HG02623 (cell line): Measurements from ENCODE around the gene PCDHA3.
"Not testable (repeated sequence)": the region's sequence is repeated elsewhere in the genome, so short reads cannot be mapped to it uniquely, and the experiment has no call there.

Experiments
- ATAC-seq: cut with Tn5 transposase; IDR thresholded peaks from one replicate; pipeline ENCODE4 v1.9.1; 2021; ENCODE audit warnings: moderate library complexity; ENCODE audit not compliant: unreplicated experiment

Gene PCDHA3

DNA sequence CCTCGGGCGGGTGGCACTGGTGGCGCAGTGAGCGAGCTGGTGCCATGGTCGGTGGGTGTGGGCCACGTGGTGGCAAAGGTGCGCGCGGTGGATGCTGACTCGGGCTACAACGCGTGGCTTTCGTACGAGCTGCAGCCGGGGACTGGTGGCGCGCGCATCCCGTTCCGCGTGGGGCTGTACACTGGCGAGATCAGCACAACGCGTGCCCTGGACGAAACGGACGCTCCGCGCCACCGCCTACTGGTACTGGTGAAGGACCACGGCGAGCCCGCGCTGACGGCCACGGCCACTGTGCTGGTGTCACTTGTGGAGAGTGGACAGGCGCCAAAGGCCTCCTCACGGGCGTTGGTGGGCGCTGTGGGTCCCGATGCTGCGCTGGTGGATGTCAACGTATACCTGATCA is 8.0 kb downstream of the PCDHA3 start:
- no peak for ATAC-seq

DNA sequence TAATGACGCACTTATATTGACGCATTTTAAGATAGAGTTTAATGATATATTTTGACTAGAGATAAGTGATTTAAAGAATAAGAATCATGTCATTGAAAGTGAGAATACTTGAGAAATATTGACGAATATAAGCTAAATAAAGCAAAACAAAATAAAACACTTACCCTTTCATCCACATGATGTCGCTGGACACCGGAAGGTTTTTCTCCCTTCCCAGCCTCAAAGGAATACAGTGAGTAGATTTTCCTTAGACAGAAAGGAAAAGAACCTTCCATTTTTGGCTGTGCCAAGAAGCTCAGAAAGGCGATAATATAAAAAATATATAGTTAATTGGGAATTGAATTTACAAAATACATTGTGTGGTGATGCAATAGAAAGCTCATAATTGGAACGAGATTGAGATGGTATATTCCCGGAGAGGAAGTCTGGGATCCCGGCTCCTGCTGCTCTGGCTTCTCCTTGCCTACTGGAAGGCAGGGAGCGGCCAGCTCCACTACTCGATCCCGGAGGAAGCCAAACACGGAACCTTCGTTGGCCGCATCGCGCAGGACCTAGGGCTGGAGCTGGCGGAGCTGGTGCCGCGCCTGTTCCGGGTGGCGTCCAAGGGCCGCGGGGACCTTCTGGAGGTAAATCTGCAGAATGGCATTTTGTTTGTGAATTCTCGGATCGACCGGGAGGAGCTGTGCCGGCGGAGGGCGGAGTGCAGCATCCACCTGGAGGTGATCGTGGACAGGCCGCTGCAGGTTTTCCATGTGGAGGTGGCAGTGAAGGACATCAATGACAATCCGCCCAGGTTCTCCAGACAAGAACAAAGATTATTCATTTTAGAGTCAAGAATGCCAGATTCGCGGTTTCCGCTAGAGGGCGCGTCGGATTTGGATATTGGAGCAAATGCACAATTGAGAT is 20.8 kb downstream of the PCDHA3 start, which contains the start of gene PCDHA5:
Gene PCDHA5 (plus strand): TSS at position 239 of the 906 bp plus-strand sequence.
- no peak for ATAC-seq

DNA sequence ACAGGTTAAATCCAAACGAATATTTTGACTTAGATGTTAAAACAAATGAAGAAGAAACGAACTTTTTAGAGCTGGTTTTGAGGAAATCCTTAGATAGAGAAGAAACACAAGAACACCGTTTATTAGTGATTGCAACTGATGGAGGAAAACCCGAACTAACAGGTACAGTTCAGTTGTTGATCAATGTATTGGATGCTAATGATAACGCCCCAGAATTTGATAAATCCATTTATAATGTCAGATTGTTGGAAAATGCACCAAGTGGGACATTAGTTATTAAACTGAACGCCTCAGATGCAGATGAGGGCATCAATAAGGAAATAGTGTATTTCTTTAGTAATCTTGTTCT is 21.4 kb downstream of the PCDHA3 start:
- no peak for ATAC-seq

DNA sequence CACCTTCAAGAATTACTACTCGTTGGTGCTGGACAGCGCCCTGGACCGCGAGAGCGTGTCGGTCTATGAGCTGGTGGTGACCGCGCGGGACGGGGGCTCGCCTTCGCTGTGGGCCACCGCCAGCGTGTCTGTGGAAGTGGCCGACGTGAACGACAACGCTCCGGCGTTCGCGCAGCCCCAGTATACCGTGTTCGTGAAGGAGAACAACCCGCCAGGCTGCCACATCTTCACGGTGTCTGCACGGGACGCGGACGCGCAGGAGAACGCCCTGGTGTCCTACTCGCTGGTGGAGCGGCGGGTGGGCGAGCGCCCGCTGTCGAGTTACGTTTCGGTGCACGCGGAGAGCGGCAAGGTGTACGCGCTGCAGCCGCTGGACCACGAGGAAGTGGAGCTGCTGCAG is 22.1 kb downstream of the PCDHA3 start:
- ATAC-seq: not testable (repeated sequence)

DNA sequence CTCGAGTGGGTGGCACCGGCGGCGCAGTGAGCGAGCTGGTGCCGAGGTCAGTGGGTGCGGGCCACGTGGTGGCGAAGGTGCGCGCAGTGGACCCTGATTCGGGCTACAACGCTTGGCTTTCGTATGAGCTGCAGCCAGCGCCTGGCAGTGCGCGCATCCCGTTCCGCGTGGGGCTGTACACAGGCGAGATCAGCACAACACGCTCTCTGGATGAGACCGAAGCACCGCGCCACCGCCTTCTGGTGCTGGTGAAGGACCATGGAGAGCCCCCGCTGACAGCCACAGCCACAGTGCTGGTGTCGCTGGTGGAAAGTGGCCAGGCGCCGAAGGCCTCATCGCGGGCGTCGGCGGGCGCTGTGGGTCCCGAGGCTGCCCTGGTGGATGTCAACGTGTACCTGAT is 22.6 kb downstream of the PCDHA3 start:
- ATAC-seq: no peak

DNA sequence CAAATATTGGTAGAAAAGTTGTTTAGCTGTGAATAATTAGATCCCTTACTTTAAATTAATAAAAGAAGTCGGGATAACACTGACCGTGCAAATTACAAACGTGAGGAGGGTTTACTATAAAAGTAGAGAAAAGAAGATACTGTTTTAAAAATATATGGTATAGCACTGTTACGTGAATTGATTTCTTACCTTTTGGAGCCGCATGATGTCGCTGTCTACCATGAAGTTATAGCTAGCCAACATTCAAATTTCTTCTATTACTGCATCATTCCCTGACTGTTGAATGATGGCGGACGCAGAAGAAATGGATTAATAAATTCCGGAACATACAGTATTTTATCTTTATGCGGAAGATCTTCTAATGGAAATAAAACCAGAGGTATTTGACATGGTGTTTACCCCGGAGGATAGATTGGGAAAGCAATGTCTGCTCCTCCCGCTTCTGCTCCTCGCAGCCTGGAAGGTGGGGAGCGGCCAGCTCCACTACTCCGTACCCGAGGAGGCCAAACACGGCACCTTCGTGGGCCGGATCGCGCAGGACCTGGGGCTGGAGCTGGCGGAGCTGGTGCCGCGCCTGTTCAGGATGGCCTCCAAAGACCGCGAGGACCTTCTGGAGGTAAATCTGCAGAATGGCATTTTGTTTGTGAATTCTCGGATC is 27.0 kb downstream of the PCDHA3 start, which contains the start of gene PCDHA6:
Gene PCDHA6 (plus strand): TSS at position 257 of the 658 bp plus-strand sequence. CDS start 132 bp downstream, at position 389.
- ATAC-seq: no peak

DNA sequence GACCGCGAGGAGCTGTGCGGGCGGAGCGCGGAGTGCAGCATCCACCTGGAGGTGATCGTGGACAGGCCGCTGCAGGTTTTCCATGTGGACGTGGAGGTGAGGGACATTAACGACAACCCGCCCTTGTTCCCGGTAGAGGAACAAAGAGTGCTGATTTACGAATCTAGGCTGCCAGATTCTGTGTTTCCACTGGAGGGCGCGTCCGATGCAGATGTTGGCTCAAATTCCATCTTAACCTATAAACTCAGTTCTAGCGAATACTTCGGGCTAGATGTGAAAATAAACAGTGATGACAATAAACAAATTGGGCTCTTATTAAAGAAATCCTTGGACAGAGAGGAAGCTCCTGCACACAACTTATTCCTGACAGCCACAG is 27.5 kb downstream of the PCDHA3 start:
- ATAC-seq: no peak

DNA sequence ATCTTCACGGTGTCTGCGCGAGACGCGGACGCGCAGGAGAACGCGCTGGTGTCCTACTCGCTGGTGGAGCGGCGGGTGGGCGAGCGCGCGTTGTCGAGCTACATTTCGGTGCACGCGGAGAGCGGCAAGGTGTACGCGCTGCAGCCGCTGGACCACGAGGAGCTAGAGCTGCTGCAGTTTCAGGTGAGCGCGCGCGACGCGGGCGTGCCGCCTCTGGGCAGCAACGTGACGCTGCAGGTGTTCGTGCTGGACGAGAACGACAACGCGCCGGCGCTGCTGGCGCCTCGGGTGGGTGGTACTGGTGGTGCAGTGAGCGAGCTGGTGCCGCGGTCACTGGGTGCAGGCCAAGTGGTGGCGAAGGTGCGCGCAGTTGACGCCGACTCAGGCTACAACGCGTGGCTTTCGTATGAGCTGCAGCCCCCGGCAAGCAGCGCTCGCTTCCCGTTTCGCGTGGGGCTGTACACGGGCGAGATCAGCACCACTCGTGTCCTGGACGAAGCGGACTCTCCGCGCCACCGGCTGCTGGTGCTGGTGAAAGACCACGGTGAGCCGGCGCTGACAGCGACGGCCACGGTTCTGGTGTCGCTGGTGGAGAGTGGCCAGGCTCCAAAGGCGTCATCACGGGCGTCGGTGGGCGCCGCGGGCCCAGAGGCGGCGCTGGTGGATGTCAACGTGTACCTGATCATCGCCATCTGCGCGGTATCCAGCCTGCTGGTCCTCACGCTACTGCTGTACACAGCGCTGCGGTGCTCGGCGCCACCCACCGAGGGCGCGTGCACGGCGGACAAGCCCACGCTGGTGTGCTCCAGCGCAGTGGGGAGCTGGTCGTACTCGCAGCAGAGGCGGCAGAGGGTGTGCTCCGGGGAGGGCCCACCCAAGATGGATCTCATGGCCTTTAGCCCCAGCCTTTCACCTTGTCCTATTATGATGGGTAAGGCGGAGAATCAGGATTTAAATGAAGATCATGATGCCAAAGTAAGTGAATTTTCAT is 28.9 kb downstream of the PCDHA3 start:
- ATAC-seq: not testable (repeated sequence)

DNA sequence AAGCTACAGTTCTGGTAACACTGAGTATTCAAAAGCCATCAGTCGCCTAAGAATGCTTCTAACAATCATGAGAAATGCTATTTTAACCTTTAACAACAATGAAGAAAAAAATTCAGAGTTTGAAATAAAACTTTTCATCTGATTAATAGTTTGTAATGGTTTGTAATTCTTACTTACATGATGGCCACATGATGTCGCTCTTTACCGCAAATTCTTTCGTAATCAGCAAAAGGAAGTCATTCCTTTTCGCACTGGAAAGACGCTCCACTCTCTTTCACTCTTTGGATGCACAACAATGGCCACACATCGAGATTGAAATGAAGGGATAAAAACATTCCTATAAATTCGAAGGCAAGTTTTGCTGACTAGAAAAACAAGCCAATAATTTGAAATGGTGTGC is 33.1 kb downstream of the PCDHA3 start, which contains the start of gene PCDHA7:
Gene PCDHA7 (plus strand): TSS at position 277 of the 400 bp plus-strand sequence. CDS start 115 bp downstream, at position 392.
- no peak for ATAC-seq

DNA sequence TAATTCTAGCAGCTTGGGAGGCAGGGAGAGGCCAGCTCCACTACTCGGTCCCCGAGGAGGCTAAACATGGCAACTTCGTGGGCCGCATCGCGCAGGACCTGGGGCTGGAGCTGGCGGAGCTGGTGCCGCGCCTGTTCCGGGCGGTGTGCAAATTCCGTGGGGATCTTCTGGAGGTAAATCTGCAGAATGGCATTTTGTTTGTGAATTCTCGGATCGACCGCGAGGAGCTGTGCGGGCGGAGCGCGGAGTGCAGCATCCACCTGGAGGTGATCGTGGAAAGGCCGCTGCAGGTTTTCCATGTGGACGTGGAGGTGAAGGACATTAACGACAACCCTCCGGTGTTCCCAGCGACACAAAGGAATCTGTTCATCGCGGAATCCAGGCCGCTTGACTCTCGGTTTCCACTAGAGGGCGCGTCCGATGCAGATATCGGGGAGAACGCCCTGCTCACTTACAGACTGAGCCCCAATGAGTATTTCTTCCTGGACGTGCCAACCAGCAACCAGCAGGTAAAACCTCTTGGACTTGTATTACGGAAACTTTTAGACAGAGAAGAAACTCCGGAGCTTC is 33.7 kb downstream of the PCDHA3 start:
- ATAC-seq: not testable (repeated sequence)

DNA sequence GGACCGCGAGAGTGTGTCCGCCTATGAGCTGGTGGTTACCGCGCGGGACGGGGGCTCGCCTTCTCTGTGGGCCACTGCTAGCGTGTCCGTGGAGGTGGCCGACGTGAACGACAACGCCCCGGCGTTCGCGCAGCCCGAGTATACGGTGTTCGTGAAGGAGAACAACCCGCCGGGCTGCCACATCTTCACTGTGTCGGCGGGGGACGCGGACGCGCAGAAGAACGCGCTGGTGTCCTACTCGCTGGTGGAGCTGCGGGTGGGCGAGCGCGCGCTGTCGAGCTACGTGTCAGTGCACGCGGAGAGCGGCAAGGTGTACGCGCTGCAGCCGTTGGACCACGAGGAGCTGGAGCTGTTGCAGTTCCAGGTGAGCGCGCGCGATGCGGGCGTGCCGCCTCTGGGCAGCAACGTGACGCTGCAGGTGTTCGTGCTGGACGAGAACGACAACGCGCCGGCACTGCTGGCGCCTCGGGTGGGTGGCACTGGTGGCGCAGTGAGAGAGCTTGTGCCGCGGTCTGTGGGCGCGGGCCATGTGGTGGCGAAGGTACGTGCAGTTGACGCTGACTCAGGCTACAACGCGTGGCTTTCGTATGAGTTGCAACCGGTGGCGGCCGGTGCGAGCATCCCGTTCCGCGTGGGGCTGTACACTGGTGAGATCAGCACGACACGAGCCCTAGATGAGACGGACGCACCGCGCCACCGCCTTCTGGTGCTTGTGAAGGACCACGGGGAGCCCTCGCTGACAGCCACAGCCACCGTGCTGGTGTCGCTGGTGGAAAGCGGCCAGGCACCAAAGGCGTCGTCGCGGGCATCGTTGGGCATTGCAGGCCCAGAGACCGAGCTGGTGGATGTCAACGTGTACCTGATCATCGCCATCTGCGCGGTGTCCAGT is 35.0 kb downstream of the PCDHA3 start:
- no peak for ATAC-seq

DNA sequence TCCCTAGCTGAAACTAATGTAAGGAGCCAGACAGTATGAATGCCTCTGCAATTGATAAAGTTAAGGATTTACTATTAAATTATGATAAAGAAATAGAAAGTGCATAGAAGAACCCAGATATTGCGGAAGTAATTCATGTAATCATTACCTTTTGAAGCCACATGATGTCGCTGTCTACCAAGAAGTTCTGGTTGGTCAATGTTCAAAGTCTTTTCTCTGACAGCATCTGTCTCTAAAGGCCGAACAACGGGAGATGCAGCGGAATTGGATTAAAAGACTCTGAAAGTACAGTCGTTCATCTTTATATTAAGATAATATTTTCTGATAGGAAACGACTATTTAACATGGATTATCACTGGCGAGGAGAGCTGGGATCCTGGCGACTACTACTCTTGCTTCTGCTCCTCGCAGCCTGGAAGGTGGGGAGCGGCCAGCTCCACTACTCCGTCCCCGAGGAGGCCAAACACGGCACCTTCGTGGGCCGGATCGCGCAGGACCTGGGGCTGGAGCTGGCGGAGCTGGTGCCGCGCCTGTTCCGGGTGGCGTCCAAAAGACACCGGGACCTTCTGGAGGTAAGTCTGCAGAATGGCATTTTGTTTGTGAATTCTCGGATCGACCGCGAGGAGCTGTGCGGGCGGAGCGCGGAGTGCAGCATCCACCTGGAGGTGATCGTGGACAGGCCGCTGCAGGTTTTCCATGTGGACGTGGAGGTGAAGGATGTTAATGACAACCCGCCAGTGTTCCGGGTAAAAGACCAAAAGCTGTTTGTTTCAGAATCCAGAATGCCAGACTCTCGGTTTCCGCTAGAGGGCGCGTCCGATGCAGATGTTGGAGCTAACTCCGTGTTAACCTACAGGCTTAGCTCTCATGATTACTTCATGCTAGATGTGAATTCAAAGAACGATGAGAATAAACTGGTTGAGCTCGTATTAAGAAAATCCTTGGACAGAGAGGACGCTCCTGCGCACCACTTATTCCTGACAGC is 40.4 kb downstream of the PCDHA3 start, which contains the start of gene PCDHA8:
Gene PCDHA8 (plus strand): TSS at position 210 of the 985 bp plus-strand sequence. CDS start 135 bp downstream, at position 345.
- ATAC-seq: no peak

DNA sequence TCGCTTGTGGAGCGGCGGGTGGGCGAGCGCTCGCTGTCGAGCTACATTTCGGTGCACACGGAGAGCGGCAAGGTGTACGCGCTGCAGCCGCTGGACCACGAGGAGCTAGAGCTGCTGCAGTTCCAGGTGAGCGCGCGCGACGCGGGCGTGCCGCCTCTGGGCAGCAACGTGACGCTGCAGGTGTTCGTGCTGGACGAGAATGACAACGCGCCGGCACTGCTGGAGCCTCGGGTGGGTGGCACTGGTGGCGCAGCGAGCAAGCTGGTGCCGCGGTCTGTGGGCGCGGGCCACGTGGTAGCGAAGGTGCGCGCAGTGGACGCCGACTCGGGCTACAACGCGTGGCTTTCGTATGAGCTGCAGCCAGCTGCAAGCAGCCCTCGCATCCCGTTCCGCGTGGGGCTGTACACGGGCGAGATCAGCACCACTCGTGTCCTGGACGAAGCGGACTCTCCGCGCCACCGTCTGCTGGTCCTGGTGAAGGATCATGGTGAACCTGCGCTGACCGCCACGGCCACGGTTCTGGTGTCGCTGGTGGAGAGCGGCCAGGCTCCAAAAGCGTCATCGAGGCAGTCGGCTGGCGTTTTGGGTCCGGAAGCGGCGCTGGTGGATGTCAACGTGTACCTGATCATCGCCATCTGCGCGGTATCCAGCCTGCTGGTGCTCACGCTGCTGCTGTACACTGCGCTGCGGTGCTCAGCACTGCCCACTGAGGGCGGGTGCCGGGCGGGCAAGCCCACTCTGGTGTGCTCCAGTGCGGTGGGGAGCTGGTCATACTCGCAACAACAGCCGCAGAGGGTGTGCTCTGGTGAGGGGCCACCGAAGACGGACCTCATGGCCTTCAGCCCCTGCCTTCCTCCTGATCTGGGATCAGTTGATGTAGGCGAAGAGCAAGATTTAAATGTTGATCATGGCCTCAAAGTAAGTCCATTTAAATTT is 42.2 kb downstream of the PCDHA3 start:
- ATAC-seq: no peak

DNA sequence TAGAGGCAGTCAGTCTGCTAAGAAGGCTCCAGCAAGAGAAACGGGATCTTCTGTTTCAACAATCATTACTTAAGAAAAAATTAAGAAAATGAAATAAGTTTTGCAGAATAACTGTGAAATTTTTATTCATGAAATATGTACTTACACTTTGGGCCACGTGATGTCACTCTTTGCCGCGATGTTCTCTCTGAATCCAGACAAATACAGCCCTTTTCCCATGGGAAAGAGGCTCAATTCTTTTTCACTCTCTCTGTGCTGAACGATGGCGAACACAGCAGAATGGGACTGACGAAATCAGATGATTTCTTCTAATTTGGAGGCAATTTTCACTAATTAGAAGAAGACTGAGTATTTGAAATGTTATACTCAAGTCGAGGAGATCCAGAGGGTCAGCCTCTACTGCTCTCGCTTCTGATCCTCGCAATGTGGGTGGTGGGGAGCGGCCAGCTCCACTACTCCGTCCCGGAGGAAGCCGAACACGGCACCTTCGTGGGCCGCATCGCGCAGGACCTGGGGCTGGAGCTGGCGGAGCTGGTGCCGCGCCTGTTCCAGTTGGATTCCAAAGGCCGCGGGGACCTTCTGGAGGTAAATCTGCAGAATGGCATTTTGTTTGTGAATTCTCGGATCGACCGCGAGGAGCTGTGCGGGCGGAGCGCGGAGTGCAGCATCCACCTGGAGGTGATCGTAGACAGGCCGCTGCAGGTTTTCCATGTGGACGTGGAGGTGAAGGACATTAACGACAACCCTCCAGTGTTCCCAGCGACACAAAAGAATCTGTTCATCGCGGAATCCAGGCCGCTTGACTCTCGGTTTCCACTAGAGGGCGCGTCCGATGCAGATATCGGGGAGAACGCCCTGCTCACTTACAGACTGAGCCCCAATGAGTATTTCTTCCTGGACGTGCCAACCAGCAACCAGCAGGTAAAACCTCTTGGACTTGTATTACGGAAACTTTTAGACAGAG is 47.6 kb downstream of the PCDHA3 start, which contains the start of gene PCDHA9:
Gene PCDHA9 (plus strand): TSS at position 244 of the 964 bp plus-strand sequence. CDS start 114 bp downstream, at position 358.
- ATAC-seq: not testable (repeated sequence)

DNA sequence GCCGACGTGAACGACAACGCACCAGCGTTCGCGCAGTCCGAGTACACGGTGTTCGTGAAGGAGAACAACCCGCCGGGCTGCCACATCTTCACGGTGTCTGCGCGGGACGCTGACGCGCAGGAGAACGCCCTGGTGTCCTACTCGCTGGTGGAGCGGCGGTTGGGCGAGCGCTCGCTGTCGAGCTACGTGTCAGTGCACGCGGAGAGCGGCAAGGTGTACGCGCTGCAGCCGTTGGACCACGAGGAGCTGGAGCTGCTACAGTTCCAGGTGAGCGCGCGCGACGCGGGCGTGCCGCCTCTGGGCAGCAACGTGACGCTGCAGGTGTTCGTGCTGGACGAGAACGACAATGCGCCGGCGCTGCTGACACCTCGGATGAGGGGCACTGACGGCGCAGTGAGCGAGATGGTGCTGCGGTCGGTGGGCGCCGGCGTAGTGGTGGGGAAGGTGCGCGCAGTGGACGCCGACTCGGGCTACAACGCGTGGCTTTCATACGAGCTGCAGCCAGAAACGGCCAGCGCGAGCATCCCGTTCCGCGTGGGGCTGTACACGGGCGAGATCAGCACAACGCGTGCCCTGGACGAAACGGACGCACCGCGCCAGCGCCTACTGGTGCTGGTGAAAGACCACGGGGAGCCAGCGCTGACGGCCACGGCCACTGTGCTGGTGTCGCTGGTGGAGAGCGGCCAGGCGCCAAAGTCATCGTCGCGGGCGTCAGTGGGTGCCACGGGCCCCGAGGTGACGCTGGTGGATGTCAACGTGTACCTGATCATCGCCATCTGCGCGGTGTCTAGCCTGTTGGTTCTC is 49.2 kb downstream of the PCDHA3 start:
- ATAC-seq: not testable (repeated sequence)
